ENCODE measurements around the gene RCOR1.
A peak's percentile ranks its signal among the peaks of the same experiment; 100 is the strongest.

RCOR1 gene

DNA sequence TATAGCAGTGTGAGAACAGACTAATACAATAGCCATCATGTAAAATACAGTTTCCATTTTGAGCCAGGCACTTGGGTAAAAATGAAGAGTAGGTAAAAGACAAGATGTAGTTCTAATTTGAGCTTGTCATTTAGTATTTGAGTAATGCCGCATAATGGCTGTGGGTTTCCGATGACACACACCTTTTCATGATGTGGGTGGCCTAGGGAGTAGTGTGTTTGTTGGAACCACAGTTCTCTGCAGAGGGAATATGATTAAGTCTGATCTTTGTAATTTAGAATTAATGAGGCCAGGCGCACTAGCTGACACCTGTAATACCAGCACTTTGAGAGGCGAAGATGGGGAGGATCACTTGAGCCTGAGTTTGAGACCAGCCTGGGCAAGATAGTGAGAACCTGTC, 61.8 kb downstream of the RCOR1 start:
- Mint-ChIP-seq H3K27me3 (no peaks in the 10 kb centered on the region), H3K4me3 (no peak overlapping the region), H3K4me1 (ENCODE audit: low read depth) (peaks cover 41% of the 10 kb centered on the region), H3K27ac (peak overlapping the region; percentile 68), H3K9me3 (peaks cover 4% of the 10 kb centered on the region), H3K36me3 (ENCODE audit: low read depth) (peaks cover 2% of the 10 kb centered on the region)
- DNase-seq: no peak

DNA sequence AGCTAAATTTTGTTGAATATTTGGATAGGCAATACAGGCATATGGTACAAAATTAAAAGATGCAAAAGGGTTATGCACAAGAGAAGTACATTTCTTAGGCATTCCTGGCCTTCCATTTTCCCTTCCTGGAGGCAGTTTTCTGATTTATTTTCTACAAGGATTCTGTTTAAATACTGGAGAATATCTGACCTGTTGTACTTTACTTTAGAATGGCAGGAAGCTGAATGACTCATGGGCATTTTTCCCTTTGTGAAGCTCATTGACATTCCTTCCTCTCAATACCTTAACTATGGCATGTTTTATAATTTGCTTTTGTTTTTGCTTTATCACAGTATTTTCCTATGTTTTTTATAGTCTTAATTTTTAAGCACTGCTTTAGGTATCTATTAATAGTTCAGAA, 62.7 kb downstream of the RCOR1 start:
- Mint-ChIP-seq H3K27ac (no peak overlapping the region), H3K4me3 (no peak overlapping the region)
- no peak for DNase-seq

DNA sequence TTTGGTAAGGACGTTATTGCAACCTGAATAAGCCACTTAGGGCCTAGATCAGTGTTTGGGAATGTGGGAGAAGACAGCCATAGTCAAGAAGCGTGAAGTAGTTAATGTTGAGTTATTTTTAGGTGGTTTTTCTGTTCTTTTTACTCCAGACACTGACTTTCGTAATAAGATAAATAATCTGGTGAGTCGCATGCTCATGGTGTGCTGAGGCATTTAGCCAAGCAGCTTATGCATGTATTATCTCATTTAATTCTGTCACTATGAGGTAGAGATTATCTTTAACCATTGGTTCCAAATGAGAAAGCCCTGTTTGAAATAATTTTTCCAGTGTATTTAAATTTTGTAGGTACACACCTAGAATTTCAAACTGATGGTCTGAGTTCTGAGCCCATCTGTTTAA, 67.3 kb downstream of the RCOR1 start:
- H3K4me1 Mint-ChIP-seq (ENCODE audit: low read depth): peaks cover 47% of the 10 kb centered on the region
- no peak overlapping the region for H3K27ac Mint-ChIP-seq
- no peak for DNase-seq
- no peaks in the 10 kb centered on the region for H3K9me3 Mint-ChIP-seq
- no peaks in the 10 kb centered on the region for H3K27me3 Mint-ChIP-seq
- no peak overlapping the region for H3K4me3 Mint-ChIP-seq
- H3K36me3 Mint-ChIP-seq (ENCODE audit: low read depth): no peaks in the 10 kb centered on the region

More for the DNA sequence above, 62.7 kb downstream of the RCOR1 start:
- peaks cover 2% of the 10 kb centered on the region for H3K36me3 Mint-ChIP-seq (ENCODE audit: low read depth)
- H3K9me3 Mint-ChIP-seq: peaks cover 4% of the 10 kb centered on the region
- H3K4me1 Mint-ChIP-seq (ENCODE audit: low read depth): peaks cover 46% of the 10 kb centered on the region
- no peaks in the 10 kb centered on the region for H3K27me3 Mint-ChIP-seq

DNA sequence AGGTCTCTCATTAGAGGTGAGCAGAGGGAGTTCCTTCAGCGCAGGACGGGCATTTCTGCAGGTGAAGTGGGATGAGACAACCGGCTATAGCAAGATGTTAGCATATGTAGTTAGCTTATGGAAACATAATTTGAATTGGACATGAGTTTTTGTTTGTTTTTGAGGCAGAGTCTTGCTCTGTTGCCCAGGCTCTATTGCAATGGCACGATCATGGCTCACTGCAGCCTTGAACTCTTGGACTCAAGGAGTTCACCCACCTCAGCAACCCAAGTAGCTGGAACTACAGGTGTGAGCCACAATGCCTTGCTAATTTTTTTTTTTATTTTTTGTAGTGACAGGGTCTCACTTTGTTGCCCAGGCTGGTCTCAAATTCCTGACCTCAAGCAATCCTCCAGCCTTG, 69.2 kb downstream of the RCOR1 start:
- Mint-ChIP-seq H3K4me1 (ENCODE audit: low read depth) (peaks cover 45% of the 10 kb centered on the region), H3K4me3 (no peak overlapping the region), H3K36me3 (ENCODE audit: low read depth) (no peaks in the 10 kb centered on the region), H3K9me3 (no peaks in the 10 kb centered on the region), H3K27me3 (no peaks in the 10 kb centered on the region), H3K27ac (no peak overlapping the region)
- DNase-seq: no peak

DNA sequence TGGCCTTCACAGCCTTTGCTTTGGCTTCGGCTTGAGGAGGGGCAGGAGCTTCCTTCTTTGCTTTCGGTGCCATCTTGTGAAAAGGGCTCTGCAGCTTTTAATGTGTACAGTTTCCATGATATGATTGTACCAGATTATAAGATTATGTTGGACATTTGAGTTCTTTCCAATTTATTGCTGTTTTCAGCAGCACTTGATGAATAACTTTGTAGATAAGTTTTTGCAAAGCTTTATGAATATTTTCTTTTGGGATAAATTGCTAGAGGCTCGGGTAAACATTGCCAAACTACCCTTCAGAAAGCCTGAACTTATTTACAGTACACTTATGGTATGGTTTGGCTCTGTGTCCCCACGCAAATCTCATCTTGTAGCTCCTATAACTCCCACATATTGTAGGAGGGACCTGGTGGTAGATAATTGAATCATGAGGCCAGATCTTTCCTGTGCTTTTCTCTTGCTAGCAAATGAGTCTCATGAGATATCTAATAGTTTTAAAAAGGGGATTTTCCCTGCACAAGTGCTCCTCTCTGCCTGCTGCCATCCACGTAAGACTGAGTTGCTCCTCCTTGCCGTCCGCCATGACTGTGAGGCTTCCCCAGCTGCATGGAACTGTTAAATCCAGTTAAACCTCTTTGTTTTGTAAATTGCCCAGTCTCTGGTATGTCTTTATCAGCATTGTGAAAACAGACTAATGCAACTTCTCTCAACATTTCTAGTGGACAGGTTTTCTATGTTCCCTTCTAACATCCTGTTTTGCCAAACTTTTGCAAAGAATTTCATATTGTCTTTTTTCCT, 70.4 kb downstream of the RCOR1 start:
- Mint-ChIP-seq H3K27me3 (no peaks in the 10 kb centered on the region), H3K36me3 (ENCODE audit: low read depth) (no peaks in the 10 kb centered on the region), H3K4me3 (no peak overlapping the region), H3K4me1 (ENCODE audit: low read depth) (peaks cover 52% of the 10 kb centered on the region), H3K27ac (no peak overlapping the region), H3K9me3 (no peaks in the 10 kb centered on the region)
- DNase-seq: no peak

DNA sequence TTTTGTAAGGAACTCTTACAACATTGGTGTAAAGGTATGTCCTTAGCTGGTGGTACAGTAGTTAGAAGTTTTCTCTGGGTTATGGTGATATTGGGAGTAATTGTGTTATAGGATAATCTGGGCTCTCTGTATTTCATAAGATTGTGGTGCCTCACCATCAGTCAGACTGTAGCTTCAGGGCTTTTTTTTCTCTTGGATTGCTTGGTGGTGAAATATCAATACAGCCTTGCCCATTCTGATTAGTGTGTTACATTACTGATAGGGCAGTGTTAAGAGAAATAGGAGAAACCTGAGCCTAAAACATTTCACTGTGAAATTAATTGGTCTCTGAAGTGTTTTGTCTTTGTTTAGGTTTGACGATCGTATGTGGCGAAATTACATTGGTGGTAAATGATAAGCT, 71.0 kb downstream of the RCOR1 start:
- DNase-seq: no peak
- no peak overlapping the region for H3K4me3 Mint-ChIP-seq
- no peaks in the 10 kb centered on the region for H3K36me3 Mint-ChIP-seq (ENCODE audit: low read depth)
- no peaks in the 10 kb centered on the region for H3K27me3 Mint-ChIP-seq
- peaks cover 52% of the 10 kb centered on the region for H3K4me1 Mint-ChIP-seq (ENCODE audit: low read depth)
- no peak overlapping the region for H3K27ac Mint-ChIP-seq
- no peaks in the 10 kb centered on the region for H3K9me3 Mint-ChIP-seq

DNA sequence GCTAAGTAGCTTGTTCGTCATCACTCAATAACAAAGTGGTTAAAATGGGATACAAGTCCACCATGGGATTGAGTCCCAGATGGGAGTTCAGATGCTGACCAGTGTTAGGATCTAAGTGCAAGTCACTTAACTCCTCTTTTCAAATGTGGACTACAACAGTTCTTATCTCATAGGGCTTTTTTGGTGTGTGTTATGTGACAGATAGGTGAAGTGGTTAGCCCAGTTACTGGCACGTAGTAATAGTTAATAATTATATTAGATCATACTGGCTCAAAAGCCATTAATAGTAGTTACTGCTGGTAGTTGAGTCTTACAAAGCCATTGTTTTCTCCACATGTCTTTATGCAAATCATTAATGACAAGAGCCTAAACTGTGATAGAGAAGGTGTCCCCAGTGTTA, 73.2 kb downstream of the RCOR1 start:
- H3K36me3 Mint-ChIP-seq (ENCODE audit: low read depth): no peaks in the 10 kb centered on the region
- H3K27ac Mint-ChIP-seq: no peak overlapping the region
- H3K9me3 Mint-ChIP-seq: no peaks in the 10 kb centered on the region
- no peak for DNase-seq
- no peaks in the 10 kb centered on the region for H3K27me3 Mint-ChIP-seq
- H3K4me1 Mint-ChIP-seq (ENCODE audit: low read depth): peaks cover 39% of the 10 kb centered on the region
- H3K4me3 Mint-ChIP-seq: no peak overlapping the region

GRCh38 chr14:102666635-102667034, 74.2 kb downstream of the RCOR1 start:
- H3K4me1 Mint-ChIP-seq (ENCODE audit: low read depth): peaks cover 33% of the 10 kb centered on the region
- H3K27me3 Mint-ChIP-seq: no peaks in the 10 kb centered on the region
- DNase-seq: no peak
- no peaks in the 10 kb centered on the region for H3K36me3 Mint-ChIP-seq (ENCODE audit: low read depth)
- no peak overlapping the region for H3K27ac Mint-ChIP-seq
- H3K9me3 Mint-ChIP-seq: no peaks in the 10 kb centered on the region
- H3K4me3 Mint-ChIP-seq: no peak overlapping the region

DNA sequence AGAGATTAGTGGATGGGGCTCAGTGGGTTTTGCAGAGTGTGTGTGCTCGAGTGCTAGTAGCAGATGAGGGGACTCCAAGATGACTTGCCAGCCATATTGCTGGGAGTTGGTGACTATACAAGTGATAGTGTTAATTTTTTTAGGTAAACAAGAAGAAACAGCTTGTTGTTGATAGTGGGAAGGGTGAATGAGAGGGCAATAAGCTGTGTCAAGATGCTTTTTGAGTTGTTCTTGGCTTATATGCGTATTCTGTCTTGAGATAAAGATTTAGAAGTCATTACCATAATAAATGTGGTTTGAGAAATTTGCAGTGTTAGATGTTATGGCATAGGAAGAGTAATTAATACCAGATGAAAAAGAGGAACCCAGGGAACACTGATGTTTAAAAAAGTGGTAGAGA, 75.3 kb downstream of the RCOR1 start:
- Mint-ChIP-seq H3K27ac (no peak overlapping the region), H3K9me3 (no peaks in the 10 kb centered on the region), H3K36me3 (ENCODE audit: low read depth) (peaks cover 4% of the 10 kb centered on the region), H3K4me1 (ENCODE audit: low read depth) (peaks cover 32% of the 10 kb centered on the region), H3K27me3 (no peaks in the 10 kb centered on the region), H3K4me3 (no peak overlapping the region)
- no peak for DNase-seq

DNA sequence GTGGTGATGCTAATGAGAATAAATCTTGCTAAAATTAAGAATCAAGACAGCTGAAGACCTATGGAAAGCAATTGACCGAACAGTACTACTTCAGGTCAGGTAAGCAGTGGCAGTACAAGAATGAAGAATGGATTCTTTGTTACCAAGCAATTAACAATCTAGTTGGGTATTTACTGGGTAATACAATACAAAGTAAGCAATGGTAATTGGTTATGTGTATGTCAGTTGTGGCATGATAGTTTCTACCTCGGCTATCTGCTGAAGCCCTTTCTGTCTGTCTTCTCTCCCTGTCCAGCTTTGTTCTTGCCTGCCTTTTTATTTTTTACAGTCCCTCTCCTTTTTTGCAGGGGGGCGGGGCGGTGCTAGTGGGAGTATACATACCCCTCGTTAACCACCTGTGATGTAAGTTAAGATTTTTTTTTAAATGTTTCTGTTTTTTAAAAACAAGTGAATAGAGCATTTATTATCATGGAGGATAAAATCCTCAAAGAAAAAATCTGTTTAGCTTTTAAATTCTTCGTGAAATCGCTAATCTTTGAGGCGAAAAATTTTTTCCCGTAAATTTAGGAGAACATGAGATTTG, 75.9 kb downstream of the RCOR1 start:
- H3K4me3 Mint-ChIP-seq: no peak overlapping the region
- DNase-seq: no peak
- H3K4me1 Mint-ChIP-seq (ENCODE audit: low read depth): peaks cover 27% of the 10 kb centered on the region
- H3K27ac Mint-ChIP-seq: no peak overlapping the region
- H3K36me3 Mint-ChIP-seq (ENCODE audit: low read depth): peaks cover 8% of the 10 kb centered on the region
- H3K27me3 Mint-ChIP-seq: no peaks in the 10 kb centered on the region
- no peaks in the 10 kb centered on the region for H3K9me3 Mint-ChIP-seq

DNA sequence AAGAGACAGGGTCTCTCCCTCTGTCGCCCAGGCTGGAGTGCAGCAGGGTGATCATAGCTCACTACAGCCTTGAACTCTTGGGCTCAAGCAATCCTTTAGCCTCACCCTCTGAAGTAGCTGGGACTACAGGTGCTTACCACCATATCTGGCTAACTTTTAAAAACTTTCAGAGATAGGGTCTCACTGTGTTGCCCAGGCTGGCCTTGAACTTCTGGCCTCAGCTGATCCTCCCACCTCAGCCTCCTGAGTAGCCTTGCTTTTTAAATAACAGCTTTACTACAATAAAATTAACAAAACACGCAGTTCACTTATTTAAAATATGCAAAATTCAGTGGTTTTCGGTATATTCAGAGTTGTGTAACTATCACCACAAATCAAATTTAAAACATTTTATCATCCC, 79.0 kb downstream of the RCOR1 start:
- no peak overlapping the region for H3K27ac Mint-ChIP-seq
- no peaks in the 10 kb centered on the region for H3K9me3 Mint-ChIP-seq
- no peak overlapping the region for H3K4me3 Mint-ChIP-seq
- no peaks in the 10 kb centered on the region for H3K27me3 Mint-ChIP-seq
- no peak for DNase-seq
- peaks cover 29% of the 10 kb centered on the region for H3K4me1 Mint-ChIP-seq (ENCODE audit: low read depth)
- peaks cover 16% of the 10 kb centered on the region for H3K36me3 Mint-ChIP-seq (ENCODE audit: low read depth)

GRCh38 chr14:102672410-102672960, 80.0 kb downstream of the RCOR1 start:
- Mint-ChIP-seq H3K4me1 (ENCODE audit: low read depth) (peaks cover 24% of the 10 kb centered on the region), H3K27me3 (no peaks in the 10 kb centered on the region), H3K36me3 (ENCODE audit: low read depth) (peaks cover 16% of the 10 kb centered on the region), H3K27ac (no peak overlapping the region), H3K4me3 (no peak overlapping the region), H3K9me3 (no peaks in the 10 kb centered on the region)
- DNase-seq: no peak

- Mint-ChIP-seq H3K36me3 (ENCODE audit: low read depth) (peaks cover 16% of the 10 kb centered on the region), H3K27me3 (no peaks in the 10 kb centered on the region), H3K4me3 (no peak overlapping the region), H3K4me1 (ENCODE audit: low read depth) (peaks cover 20% of the 10 kb centered on the region), H3K9me3 (no peaks in the 10 kb centered on the region), H3K27ac (no peak overlapping the region)
- no peak for DNase-seq
Measured at GRCh38 chr14:102675396-102675795, 82.9 kb downstream of the RCOR1 start.

- peaks cover 18% of the 10 kb centered on the region for H3K36me3 Mint-ChIP-seq (ENCODE audit: low read depth)
- DNase-seq: no peak
- H3K27ac Mint-ChIP-seq: no peak overlapping the region
- H3K27me3 Mint-ChIP-seq: no peaks in the 10 kb centered on the region
- no peak overlapping the region for H3K4me3 Mint-ChIP-seq
- no peaks in the 10 kb centered on the region for H3K9me3 Mint-ChIP-seq
- H3K4me1 Mint-ChIP-seq (ENCODE audit: low read depth): peaks cover 14% of the 10 kb centered on the region
Measured at GRCh38 chr14:102678394-102678793, 85.9 kb downstream of the RCOR1 start.

Measured in activated T-cell treated with anti-CD3 and anti-CD28 coated beads, Interleukin-2, amount 50 U/mL, for 24 hours (primary cell).